PFSK-1 (cell line): ENCODE data around the gene SH2B3.

Source experiments
- POLR2AphosphoS5 ChIP-seq: IDR thresholded peaks from 2 replicates; pipeline ENCODE4 v1.6.1; 2012; ENCODE audit warnings: low read depth, mild to moderate bottlenecking, control low read depth, low read length, moderate library complexity
- REST ChIP-seq, 2 experiments: IDR thresholded peaks; 2 replicates each; pipeline versions ENCODE4 v1.6.1 to v1.8.0; 2011 to 2012; ENCODE audit warnings: low read depth in 2 of 2, low read length in 2 of 2, control low read depth in 1 of 2, inconsistent platforms in 1 of 2, mild to moderate bottlenecking in 1 of 2, moderate library complexity in 1 of 2; ENCODE audit not compliant: insufficient read depth in 1 of 2
- SIN3A ChIP-seq: IDR thresholded peaks from 2 replicates; pipeline ENCODE4 v1.6.1; 2012; ENCODE audit warnings: mild to moderate bottlenecking, low read length, moderate library complexity, borderline replicate concordance; ENCODE audit not compliant: insufficient read depth
- TAF1 ChIP-seq: IDR thresholded peaks from 2 replicates; pipeline ENCODE4 v1.6.1; 2012; ENCODE audit warnings: low read length, control low read depth, borderline replicate concordance; ENCODE audit not compliant: insufficient read depth

DNA sequence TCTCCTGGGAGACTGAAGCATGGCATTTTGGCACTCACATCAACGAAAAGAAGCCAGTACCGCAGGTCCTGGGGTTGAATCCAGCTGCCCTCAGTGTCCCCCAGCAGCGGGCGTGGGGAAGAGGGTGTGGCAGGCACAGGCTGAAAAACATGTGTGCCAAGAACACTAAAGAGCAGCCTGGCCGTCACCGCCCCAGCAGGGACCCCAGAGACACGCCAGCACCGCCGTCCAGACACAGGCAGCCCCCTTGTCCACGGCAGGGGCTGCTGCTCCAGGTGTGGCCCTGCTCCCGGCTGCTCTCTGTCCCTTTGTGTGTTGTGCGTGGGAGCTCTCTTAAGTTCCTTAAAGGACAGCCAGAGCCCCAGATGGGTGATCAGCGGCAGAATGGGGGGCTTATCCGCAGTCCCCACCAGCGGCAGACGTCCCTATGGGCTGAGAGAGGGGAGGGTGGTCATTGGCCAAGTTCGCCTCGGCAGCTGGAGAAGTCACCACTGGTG is 37.4 kb upstream of the SH2B3 start:
- no peak for TF ChIP-seq POLR2AphosphoS5
- TF ChIP-seq SIN3A = no peak
- no peak for TF ChIP-seq REST (IDR thresholded peaks at IDR 0.05; ENCODE audit: insufficient read depth in 1 of 2, low read depth in 2 of 2, low read length in 2 of 2)
- TF ChIP-seq TAF1 = no peak
